Psoas muscle (tissue), 8 donors: Measurements from ENCODE around the gene ZFP36L2. TPM values are rescaled to one million over a fixed set of nuclear protein-coding genes. Genes with fewer than 3 reads are reported as not detected.

Experiments used
- ATAC-seq, 4 donors: fragments of 200-7000 bp; cut with Tn5 transposase; one replicate each; pipeline ENCODE4 v1.9.1; 2020; ENCODE audit warnings: moderate library complexity in 3 of 4, mild to moderate bottlenecking in 2 of 4
- DNase-seq, 2 donors: peaks; one replicate each; pipeline ENCODE4 v3.0.0-alpha.2; 2020
- H3K27ac ChIP-seq: fragments of 200-600 bp; one replicate; pipeline ENCODE4 v1.8.0; 2022
- H3K27me3 ChIP-seq, 3 donors: fragments of 200-600 bp in 1 of 3; one replicate each; pipeline versions ENCODE4 v1.6.1 to v1.8.0; 2013 to 2022; ENCODE audit warnings: low read length in 2 of 3, mild to moderate bottlenecking in 2 of 3, moderate library complexity in 1 of 3; ENCODE audit not compliant: insufficient read depth in 3 of 3
- H3K36me3 ChIP-seq, 2 donors: fragments of 200-600 bp in 1 of 2; one replicate each; pipeline versions ENCODE4 v1.6.1 to v1.8.0; 2013 to 2022; ENCODE audit warnings: low read depth in 1 of 2, mild to moderate bottlenecking in 1 of 2, moderate library complexity in 1 of 2; ENCODE audit not compliant: insufficient read depth in 1 of 2
- H3K4me1 ChIP-seq: fragments of 200-600 bp; one replicate; pipeline ENCODE4 v1.8.0; 2022
- H3K4me3 ChIP-seq: fragments of 200-600 bp; one replicate; pipeline ENCODE4 v1.8.0; 2022; ENCODE audit warnings: mild to moderate bottlenecking
- H3K9me3 ChIP-seq: fragments of 200-600 bp; one replicate; pipeline ENCODE4 v1.8.0; 2022
- CTCF ChIP-seq: fragments of 200-600 bp; IDR thresholded peaks from one replicate; pipeline ENCODE4 v1.8.0; 2022; ENCODE audit warnings: antibody characterized with exemption
- WGBS, 3 donors: extraction: QIAGEN DNeasy Blood & Tissue Kit; methylation state at CpG; one replicate each; pipeline versions ENCODE4 v1.1.6 to v1.1.7; 2013; 5-methylcytosine and 5-hydroxymethylcytosine counted together
- intact Hi-C, 2 donors: fragments of 100-400 bp; cut with DNase I; formaldehyde crosslinking; loops; one replicate each; pipeline versions ENCODE4 v1.11.0 to v1.14.2; 2022
- polyA plus RNA-seq, 3 donors: library from polyadenylated mRNA; stranded (reverse); fragments of 200-250 nt; gene quantifications; one replicate each; pipeline ENCODE4 v1.2.3, GENCODE V29; 2013
- total RNA-seq, 4 donors: library from RNA; stranded (reverse); fragmentation: NEBNext Ultra II Directional in 2 of 4; extraction: Animal tissue kit (Norgen Biotek cat#: 25700) in 2 of 4; gene quantifications; one replicate each; pipeline versions ENCODE4 v1.2.1 to v1.2.4, GENCODE V29; 2021 to 2023
- donor health status: healthy with polysubstance abuse.
- donor health status: DM: no; HTN: no; CAD: no; lungs with moderate emphysema.
- donor health status: Bipolar disorder and iron deficiency.
- donor health status: healthy.
- donor health status: DM: yes; HTN: yes; CAD: no.
- donor health status: DM: no; HTN: no; CAD: no.
- donor health status: DM: no; HTN: no; CAD: no.
- donor health status: DM: yes; HTN: yes; CAD: no.

Gene ZFP36L2
- total and polyA plus RNA-seq, 7 donors: 26.3 to 103 (median 48.9) TPM

- WGBS, 3 donors: 91 to 95% (median 92%) methylated on average over 4 of the region's 4 CpGs
- ATAC-seq (no peak), DNase-seq (no peak)
- H3K4me3 ChIP-seq: no peak overlapping the region
- no peaks in the 10 kb centered on the region for H3K27me3 ChIP-seq
- peaks cover 12% of the 10 kb centered on the region for H3K4me1 ChIP-seq
- no peaks in the 10 kb centered on the region for H3K9me3 ChIP-seq
- no peak for TF ChIP-seq CTCF
- H3K36me3 ChIP-seq: no peaks in the 10 kb centered on the region
- intact Hi-C loops: no loop called here
- no peak overlapping the region for H3K27ac ChIP-seq
Measured at GRCh38 chr2:43270930-43271615, 44.7 kb upstream of the ZFP36L2 start.

- ATAC-seq (no peak), DNase-seq (no peak)
- H3K4me1 ChIP-seq: peaks cover 12% of the 10 kb centered on the region
- H3K4me3 ChIP-seq: no peak overlapping the region
- intact Hi-C loops: no loop called here
- peak overlapping the region; percentile 74 for H3K27ac ChIP-seq
- H3K36me3 ChIP-seq: no peaks in the 10 kb centered on the region
- 86 to 93% (median 90%) methylated on average over 2 of the region's 2 CpGs for WGBS, 3 donors
- no peaks in the 10 kb centered on the region for H3K9me3 ChIP-seq
- no peaks in the 10 kb centered on the region for H3K27me3 ChIP-seq
- no peak for TF ChIP-seq CTCF
Measured at GRCh38 chr2:43270461-43270860, 44.1 kb upstream of the ZFP36L2 start.

GRCh38 chr2:43269706-43270105 lies 43.3 kb upstream of the ZFP36L2 start:
- peak; percentile 53 to 88 (median 84) for ATAC-seq
- peak; percentile 78 to 82 for DNase-seq
- Histone ChIP-seq H3K4me1 (peaks cover 12% of the 10 kb centered on the region), H3K4me3 (no peak overlapping the region), H3K27ac (peak overlapping the region; percentile 74), H3K36me3 (no peaks in the 10 kb centered on the region), H3K9me3 (no peaks in the 10 kb centered on the region), H3K27me3 (no peaks in the 10 kb centered on the region)
- TF ChIP-seq CTCF: no peak
- intact Hi-C loops: no loop called here
- WGBS, 3 donors: 12 to 54% (median 28%) methylated on average over 3 of the region's 3 CpGs

- Histone ChIP-seq H3K36me3 (no peaks in the 10 kb centered on the region), H3K4me3 (peak overlapping the region; percentile 34), H3K9me3 (no peaks in the 10 kb centered on the region), H3K4me1 (peaks cover 12% of the 10 kb centered on the region), H3K27me3 (no peaks in the 10 kb centered on the region), H3K27ac (peak overlapping the region; percentile 74)
- WGBS, 3 donors: 32 to 52% (median 35%) methylated on average over 14 of the region's 14 CpGs
- ATAC-seq: peak; percentile 82 to 90 (median 86)
- intact Hi-C loops: no loop called here
- TF ChIP-seq CTCF: no peak
- DNase-seq: peak; percentile 92 to 94
Measured at GRCh38 chr2:43269074-43269572, 42.7 kb upstream of the ZFP36L2 start.
